ENCODE data around the gene CABLES1.

Gene CABLES1

GRCh38 chr18:23105581-23106219 lies 29.6 kb upstream of the CABLES1 start:
- peak overlapping the region in 1 of 2 experiments; percentile 80 for H3K14ac ChIP-seq (ENCODE audit: low read length in 2 of 2)
- peak overlapping the region; percentile 74 for H2BK5ac ChIP-seq (ENCODE audit: low read depth, low read length, poor library complexity, severe bottlenecking)
- no peak for DNase-seq
- no peak overlapping the region for H3K9ac ChIP-seq (ENCODE audit: low read length)
- H2AFZ ChIP-seq (ENCODE audit: low read depth, low read length): no peak overlapping the region
- H2AK5ac ChIP-seq (ENCODE audit: low read length, severe bottlenecking): peak overlapping the region; percentile 93
- peak overlapping the region; percentile 69 to 92 for H2BK12ac ChIP-seq (ENCODE audit: low read length in 2 of 2)
- H3K23ac ChIP-seq (ENCODE audit: low read length in 2 of 2): no peak overlapping the region
- H2BK120ac ChIP-seq (ENCODE audit: low read depth, low read length): no peak overlapping the region
- H3K27ac ChIP-seq (ENCODE audit: low read length, poor library complexity, severe bottlenecking): peak overlapping the region; percentile 59
- H4K91ac ChIP-seq (ENCODE audit: low read length): peak overlapping the region; percentile 56
- H2BK15ac ChIP-seq (ENCODE audit: low read depth, poor library complexity, severe bottlenecking): peak overlapping the region; percentile 80
- peaks cover 0 to 8% of the 10 kb centered on the region in 2 experiments for H3K27me3 ChIP-seq (ENCODE audit: control insufficient read depth in 1 of 2, insufficient read depth in 1 of 2, low read length in 2 of 2)
- H3K18ac ChIP-seq (ENCODE audit: low read depth in 1 of 2, low read length in 2 of 2): peak overlapping the region; percentile 52 to 61
- no peaks in the 10 kb centered on the region for H3K79me1 ChIP-seq (replicated peaks; ENCODE audit: low read length, poor library complexity, severe bottlenecking)
- H3K9me3 ChIP-seq (ENCODE audit: control insufficient read depth, low read length): no peaks in the 10 kb centered on the region
- peaks cover 13% of the 10 kb centered on the region for H3K4me1 ChIP-seq (ENCODE audit: control insufficient read depth, insufficient read depth, low read depth, low read length)
- H3K36me3 ChIP-seq (ENCODE audit: control insufficient read depth in 1 of 2, insufficient read depth in 2 of 2, low read depth in 1 of 2, low read length in 2 of 2): no peaks in the 10 kb centered on the region
- WGBS: 83% methylated on average over 21 of the region's 21 CpGs
- H3K4me2 ChIP-seq (ENCODE audit: low read length, poor library complexity, severe bottlenecking): no peak overlapping the region
- peak overlapping the region; percentile 73 to 93 for H3K4ac ChIP-seq (ENCODE audit: low read depth in 1 of 2, low read length in 2 of 2)
- H3K4me3 ChIP-seq (ENCODE audit: insufficient read depth in 1 of 2, low read depth in 1 of 2, low read length in 2 of 2): no peak overlapping the region
- peak overlapping the region; percentile 50 for H4K8ac ChIP-seq (ENCODE audit: low read length)

GRCh38 chr18:23106575-23106974 lies 28.7 kb upstream of the CABLES1 start:
- H3K79me1 ChIP-seq (replicated peaks; ENCODE audit: low read length, poor library complexity, severe bottlenecking): no peaks in the 10 kb centered on the region
- H3K4me1 ChIP-seq (ENCODE audit: control insufficient read depth, insufficient read depth, low read depth, low read length): peaks cover 13% of the 10 kb centered on the region
- no peak overlapping the region for H3K23ac ChIP-seq (ENCODE audit: low read length in 2 of 2)
- H3K4me3 ChIP-seq (ENCODE audit: insufficient read depth in 1 of 2, low read depth in 1 of 2, low read length in 2 of 2): no peak overlapping the region
- no peak overlapping the region for H3K14ac ChIP-seq (ENCODE audit: low read length in 2 of 2)
- H2BK15ac ChIP-seq (ENCODE audit: low read depth, poor library complexity, severe bottlenecking): no peak overlapping the region
- H2AFZ ChIP-seq (ENCODE audit: low read depth, low read length): no peak overlapping the region
- peak; percentile 98 for DNase-seq
- no peak overlapping the region for H2BK12ac ChIP-seq (ENCODE audit: low read length in 2 of 2)
- WGBS: 0% methylated on average over 6 of the region's 6 CpGs
- no peak overlapping the region for H4K8ac ChIP-seq (ENCODE audit: low read length)
- no peak overlapping the region for H2BK5ac ChIP-seq (ENCODE audit: low read depth, low read length, poor library complexity, severe bottlenecking)
- H3K36me3 ChIP-seq (ENCODE audit: control insufficient read depth in 1 of 2, insufficient read depth in 2 of 2, low read depth in 1 of 2, low read length in 2 of 2): no peaks in the 10 kb centered on the region
- no peak overlapping the region for H3K18ac ChIP-seq (ENCODE audit: low read depth in 1 of 2, low read length in 2 of 2)
- H3K27ac ChIP-seq (ENCODE audit: low read length, poor library complexity, severe bottlenecking): peak overlapping the region; percentile 95
- peak overlapping the region; percentile 80 for H3K9ac ChIP-seq (ENCODE audit: low read length)
- no peaks in the 10 kb centered on the region for H3K9me3 ChIP-seq (ENCODE audit: control insufficient read depth, low read length)
- H4K91ac ChIP-seq (ENCODE audit: low read length): no peak overlapping the region
- peaks cover 0 to 8% of the 10 kb centered on the region in 2 experiments for H3K27me3 ChIP-seq (ENCODE audit: control insufficient read depth in 1 of 2, insufficient read depth in 1 of 2, low read length in 2 of 2)
- peak overlapping the region; percentile 28 for H3K4me2 ChIP-seq (ENCODE audit: low read length, poor library complexity, severe bottlenecking)
- no peak overlapping the region for H2BK120ac ChIP-seq (ENCODE audit: low read depth, low read length)
- no peak overlapping the region for H2AK5ac ChIP-seq (ENCODE audit: low read length, severe bottlenecking)
- no peak overlapping the region for H3K4ac ChIP-seq (ENCODE audit: low read depth in 1 of 2, low read length in 2 of 2)

GRCh38 chr18:23107718-23108117 lies 27.6 kb upstream of the CABLES1 start:
- H3K9me3 ChIP-seq (ENCODE audit: control insufficient read depth, low read length): no peaks in the 10 kb centered on the region
- H3K36me3 ChIP-seq (ENCODE audit: control insufficient read depth in 1 of 2, insufficient read depth in 2 of 2, low read depth in 1 of 2, low read length in 2 of 2): no peaks in the 10 kb centered on the region
- no peak overlapping the region for H2AFZ ChIP-seq (ENCODE audit: low read depth, low read length)
- H2BK120ac ChIP-seq (ENCODE audit: low read depth, low read length): no peak overlapping the region
- H3K4ac ChIP-seq (ENCODE audit: low read depth in 1 of 2, low read length in 2 of 2): peak overlapping the region in 1 of 2 experiments; percentile 40
- peak overlapping the region; percentile 77 for H3K27ac ChIP-seq (ENCODE audit: low read length, poor library complexity, severe bottlenecking)
- H3K4me2 ChIP-seq (ENCODE audit: low read length, poor library complexity, severe bottlenecking): no peak overlapping the region
- H3K4me3 ChIP-seq (ENCODE audit: insufficient read depth in 1 of 2, low read depth in 1 of 2, low read length in 2 of 2): no peak overlapping the region
- H3K14ac ChIP-seq (ENCODE audit: low read length in 2 of 2): no peak overlapping the region
- H2BK12ac ChIP-seq (ENCODE audit: low read length in 2 of 2): peak overlapping the region; percentile 0 to 75
- peak overlapping the region; percentile 11 for H4K91ac ChIP-seq (ENCODE audit: low read length)
- H2BK15ac ChIP-seq (ENCODE audit: low read depth, poor library complexity, severe bottlenecking): no peak overlapping the region
- H3K79me1 ChIP-seq (replicated peaks; ENCODE audit: low read length, poor library complexity, severe bottlenecking): no peaks in the 10 kb centered on the region
- H3K23ac ChIP-seq (ENCODE audit: low read length in 2 of 2): no peak overlapping the region
- H3K4me1 ChIP-seq (ENCODE audit: control insufficient read depth, insufficient read depth, low read depth, low read length): peaks cover 13% of the 10 kb centered on the region
- peaks cover 0 to 5% of the 10 kb centered on the region in 2 experiments for H3K27me3 ChIP-seq (ENCODE audit: control insufficient read depth in 1 of 2, insufficient read depth in 1 of 2, low read length in 2 of 2)
- H4K8ac ChIP-seq (ENCODE audit: low read length): no peak overlapping the region
- H2BK5ac ChIP-seq (ENCODE audit: low read depth, low read length, poor library complexity, severe bottlenecking): no peak overlapping the region
- H2AK5ac ChIP-seq (ENCODE audit: low read length, severe bottlenecking): peak overlapping the region; percentile 29
- H3K9ac ChIP-seq (ENCODE audit: low read length): peak overlapping the region; percentile 54
- WGBS: 53% methylated on average over 6 of the region's 7 CpGs
- H3K18ac ChIP-seq (ENCODE audit: low read depth in 1 of 2, low read length in 2 of 2): peak overlapping the region; percentile 23 to 54
- DNase-seq: peak; percentile 47

GRCh38 chr18:23108496-23108895 lies 26.8 kb upstream of the CABLES1 start:
- no peak for DNase-seq
- H4K91ac ChIP-seq (ENCODE audit: low read length): no peak overlapping the region
- no peak overlapping the region for H4K8ac ChIP-seq (ENCODE audit: low read length)
- H2AFZ ChIP-seq (ENCODE audit: low read depth, low read length): no peak overlapping the region
- no peaks in the 10 kb centered on the region for H3K36me3 ChIP-seq (ENCODE audit: control insufficient read depth in 1 of 2, insufficient read depth in 2 of 2, low read depth in 1 of 2, low read length in 2 of 2)
- peaks cover 0 to 5% of the 10 kb centered on the region in 2 experiments for H3K27me3 ChIP-seq (ENCODE audit: control insufficient read depth in 1 of 2, insufficient read depth in 1 of 2, low read length in 2 of 2)
- no peak overlapping the region for H3K14ac ChIP-seq (ENCODE audit: low read length in 2 of 2)
- H3K4me3 ChIP-seq (ENCODE audit: insufficient read depth in 1 of 2, low read depth in 1 of 2, low read length in 2 of 2): no peak overlapping the region
- no peak overlapping the region for H2AK5ac ChIP-seq (ENCODE audit: low read length, severe bottlenecking)
- H3K4me2 ChIP-seq (ENCODE audit: low read length, poor library complexity, severe bottlenecking): no peak overlapping the region
- H3K9me3 ChIP-seq (ENCODE audit: control insufficient read depth, low read length): no peaks in the 10 kb centered on the region
- peaks cover 14% of the 10 kb centered on the region for H3K4me1 ChIP-seq (ENCODE audit: control insufficient read depth, insufficient read depth, low read depth, low read length)
- no peak overlapping the region for H3K27ac ChIP-seq (ENCODE audit: low read length, poor library complexity, severe bottlenecking)
- H3K23ac ChIP-seq (ENCODE audit: low read length in 2 of 2): no peak overlapping the region
- over 99% methylated on average over 3 of the region's 5 CpGs for WGBS
- no peak overlapping the region for H3K18ac ChIP-seq (ENCODE audit: low read depth in 1 of 2, low read length in 2 of 2)
- no peaks in the 10 kb centered on the region for H3K79me1 ChIP-seq (replicated peaks; ENCODE audit: low read length, poor library complexity, severe bottlenecking)
- H3K9ac ChIP-seq (ENCODE audit: low read length): no peak overlapping the region
- no peak overlapping the region for H2BK12ac ChIP-seq (ENCODE audit: low read length in 2 of 2)
- no peak overlapping the region for H2BK120ac ChIP-seq (ENCODE audit: low read depth, low read length)
- no peak overlapping the region for H2BK15ac ChIP-seq (ENCODE audit: low read depth, poor library complexity, severe bottlenecking)
- no peak overlapping the region for H3K4ac ChIP-seq (ENCODE audit: low read depth in 1 of 2, low read length in 2 of 2)
- no peak overlapping the region for H2BK5ac ChIP-seq (ENCODE audit: low read depth, low read length, poor library complexity, severe bottlenecking)

Data from mesenchymal stem cell (in vitro differentiated cells and primary cell).